Ovary (tissue), 9 donors: ENCODE measurements around the gene DHX29. TPM values are rescaled to one million over a fixed set of nuclear protein-coding genes. Genes with fewer than 3 reads are reported as not detected.

ENCODE experiments used
- DNase-seq, 5 donors: peaks; one replicate each; pipeline ENCODE4 v3.0.0-alpha.2; 2019 to 2020
- H3K27ac ChIP-seq, 2 donors: fragments of 200-600 bp; one replicate each; pipeline versions ENCODE4 v1.5.1 to v1.8.0; 2019 to 2022
- H3K27me3 ChIP-seq: fragments of 200-600 bp; one replicate; pipeline ENCODE4 v1.8.0; 2022
- H3K36me3 ChIP-seq: fragments of 200-600 bp; sonication (generic); one replicate; pipeline ENCODE4 v1.5.1; 2019
- H3K4me1 ChIP-seq: one replicate; pipeline ENCODE4 v1.8.1; 2013; ENCODE audit warnings: mild to moderate bottlenecking, moderate library complexity; ENCODE audit not compliant: insufficient read depth
- H3K4me3 ChIP-seq: fragments of 200-600 bp; sonication (generic); one replicate; pipeline ENCODE4 v1.5.1; 2017
- H3K9me3 ChIP-seq, 2 donors: fragments of 200-600 bp in 1 of 2; sonication (generic) in 1 of 2; one replicate each; pipeline versions ENCODE4 v1.5.1 to v1.8.1; 2013 to 2019; ENCODE audit warnings: mild to moderate bottlenecking in 1 of 2, moderate library complexity in 1 of 2
- CTCF ChIP-seq, 3 donors: fragments of 450-650 bp in 2 of 3; fragments of 200-600 bp in 1 of 3; IDR thresholded peaks; one replicate each; pipeline versions ENCODE4 v1.5.1 to v1.8.0; 2016 to 2022; ENCODE audit warnings: antibody characterized with exemption in 3 of 3, mild to moderate bottlenecking in 1 of 3
- EP300 ChIP-seq: sonication (generic); formaldehyde crosslinking; IDR thresholded peaks from one replicate; pipeline ENCODE4 v1.6.1; 2017; ENCODE audit warnings: antibody characterized with exemption
- POLR2A ChIP-seq: fragments of 450-650 bp; IDR thresholded peaks from one replicate; pipeline ENCODE4 v1.6.1; 2017; ENCODE audit warnings: antibody characterized with exemption, mild to moderate bottlenecking, moderate library complexity
- WGBS, 3 donors: extraction: QIAGEN DNeasy Blood & Tissue Kit in 1 of 3; methylation state at CpG; one replicate each; pipeline versions ENCODE4 v1.1.5 to v1.1.7; 2013 to 2017; 5-methylcytosine and 5-hydroxymethylcytosine counted together
- intact Hi-C, 4 donors: fragments of 100-400 bp; cut with DNase I; formaldehyde crosslinking; loops; one replicate each; pipeline versions ENCODE4 v1.11.0 to v1.15.1; 2022 to 2023
- polyA plus RNA-seq, 2 donors: library from polyadenylated mRNA; stranded (reverse); fragments of 200-250 nt in 1 of 2; fragments of 350-450 nt in 1 of 2; fragmentation: Illumina TruSeq in 1 of 2; extraction: RNeasy Lipid Tissue Mini Kit (QIAGEN cat#74804) in 1 of 2; gene quantifications; one replicate each; pipeline ENCODE4 v1.2.3, GENCODE V29; 2013 to 2014
- total RNA-seq, 7 donors: library from RNA; depleted of rRNA in 2 of 7; stranded (reverse); fragments of >200 nt in 2 of 7; fragmentation: NEBNext Ultra II Directional in 3 of 7; extraction: Animal tissue kit (Norgen Biotek cat#: 25700) in 3 of 7; gene quantifications; one replicate each; pipeline versions ENCODE4 v1.1.0 to v1.2.4, GENCODE V29; 2016 to 2023
- donor health status: DM: no; HTN: no; CAD: no; lungs with moderate emphysema.
- donor health status: DM: no; HTN: no; CAD: no.
- donor health status: Bipolar disorder and iron deficiency.
- donor health status: DM: yes; HTN: yes; CAD: no.
- donor health status: DM: no; HTN: no; CAD: no.
- donor health status: DM: yes; HTN: yes; CAD: no.

Gene DHX29
- total and polyA plus RNA-seq, 9 donors = 13.1 to 25.2 (median 21.0) TPM

GRCh38 chr5:55254802-55255201 is 52.7 kb downstream of the DHX29 start:
- H3K4me1 ChIP-seq = no peaks in the 10 kb centered on the region
- no peaks in the 10 kb centered on the region for H3K36me3 ChIP-seq
- no peaks in the 10 kb centered on the region for H3K9me3 ChIP-seq
- H3K27ac ChIP-seq = no peak overlapping the region
- no peaks in the 10 kb centered on the region for H3K27me3 ChIP-seq
- WGBS, 3 donors = 89 to 92% (median 90%) methylated on average over 4 of the region's 4 CpGs
- TF ChIP-seq CTCF (IDR thresholded peaks at IDR 0.05) = no peak
- TF ChIP-seq POLR2A = no peak
- no peak for TF ChIP-seq EP300
- no peak overlapping the region for H3K4me3 ChIP-seq
- intact Hi-C loops = no loop called here
- DNase-seq = no peak

- Histone ChIP-seq H3K27ac (no peak overlapping the region), H3K27me3 (no peaks in the 10 kb centered on the region), H3K36me3 (no peaks in the 10 kb centered on the region), H3K4me1 (no peaks in the 10 kb centered on the region), H3K9me3 (no peaks in the 10 kb centered on the region), H3K4me3 (no peak overlapping the region)
- DNase-seq = no peak
- TF ChIP-seq EP300 (no peak), POLR2A (no peak), CTCF (IDR thresholded peaks at IDR 0.05) (no peak)
- intact Hi-C loops = no loop called here
- WGBS, 3 donors = 76 to 77% (median 77%) methylated on average over 1 of the region's 1 CpG
These were observed 57.4 kb downstream of the DHX29 start for GRCh38 chr5:55250064-55250463.

GRCh38 chr5:55241746-55242145 is 65.7 kb downstream of the DHX29 start:
- 48 to 66% (median 59%) methylated on average over 4 of the region's 4 CpGs for WGBS, 3 donors
- TF ChIP-seq CTCF (IDR thresholded peaks at IDR 0.05) = no peak
- TF ChIP-seq EP300 = no peak
- no peak for TF ChIP-seq POLR2A

GRCh38 chr5:55236800-55237199 is 70.7 kb downstream of the DHX29 start:
- Histone ChIP-seq H3K27me3 (no peaks in the 10 kb centered on the region), H3K4me3 (no peak overlapping the region), H3K27ac (no peak overlapping the region), H3K9me3 (no peaks in the 10 kb centered on the region), H3K4me1 (peaks cover 8% of the 10 kb centered on the region), H3K36me3 (no peaks in the 10 kb centered on the region)
- WGBS, 3 donors = 78 to 84% (median 83%) methylated on average over 10 of the region's 10 CpGs
- intact Hi-C loops = loop anchor here in 2 of 4 donors (10.0 kb wide), 1 partner anchor 62 kb away; the partner anchor contains the start of gene CDC20B (in 2 of the 2)
- TF ChIP-seq CTCF (IDR thresholded peaks at IDR 0.05) (no peak), POLR2A (no peak), EP300 (no peak)
- no peak for DNase-seq

More at GRCh38 chr5:55241746-55242145, 65.7 kb downstream of the DHX29 start:
- no peaks in the 10 kb centered on the region for H3K36me3 ChIP-seq
- H3K9me3 ChIP-seq = no peaks in the 10 kb centered on the region
- no peak overlapping the region for H3K4me3 ChIP-seq
- no peaks in the 10 kb centered on the region for H3K4me1 ChIP-seq
- intact Hi-C loops = no loop called here
- H3K27ac ChIP-seq = no peak overlapping the region
- no peaks in the 10 kb centered on the region for H3K27me3 ChIP-seq
- no peak for DNase-seq
